Thoracic aorta (tissue), 2 donors: ENCODE data around the gene CDK13. TPM values are rescaled to one million over a fixed set of nuclear protein-coding genes. Genes with fewer than 3 reads are reported as not detected.

Source experiments
- ATAC-seq: fragments of 150-250 bp; one replicate; pipeline ENCODE4 v1.8.0; 2017; ENCODE audit warnings: low read depth; ENCODE audit not compliant: insufficient number of reproducible peaks, low FRiP score
- DNase-seq: peaks from one replicate; pipeline ENCODE4 v3.0.0-alpha.2; 2020; ENCODE audit warnings: low spot score
- H3K27ac ChIP-seq, 2 donors: fragments of 200-600 bp; sonication (generic); 1 replicate in 1 of 2; 2 replicates in 1 of 2; pipeline ENCODE4 v1.5.1; 2016; ENCODE audit warnings: mild to moderate bottlenecking in 2 of 2, moderate library complexity in 2 of 2
- H3K27me3 ChIP-seq: fragments of 200-600 bp; sonication (generic); replicated peaks from 2 replicates; pipeline ENCODE4 v1.6.0; 2016; ENCODE audit warnings: mild to moderate bottlenecking; ENCODE audit not compliant: insufficient read depth
- H3K36me3 ChIP-seq: fragments of 200-600 bp; sonication (generic); one replicate; pipeline ENCODE4 v1.5.1; 2016
- H3K4me1 ChIP-seq, 2 donors: fragments of 200-600 bp; sonication (generic); 1 replicate in 1 of 2; 2 replicates in 1 of 2; pipeline versions ENCODE4 v1.5.1 to v1.6.0; 2016; ENCODE audit warnings: low read depth in 2 of 2, mild to moderate bottlenecking in 1 of 2; ENCODE audit not compliant: control insufficient read depth in 1 of 2
- H3K4me3 ChIP-seq: fragments of 200-600 bp; sonication (generic); 2 replicates; pipeline ENCODE4 v1.5.1; 2016; ENCODE audit warnings: mild to moderate bottlenecking
- H3K9me3 ChIP-seq: fragments of 200-600 bp; sonication (generic); 2 replicates; pipeline ENCODE4 v1.5.1; 2016
- CTCF ChIP-seq: fragments of 200-600 bp; sonication (generic); IDR thresholded peaks from one replicate; pipeline ENCODE4 v1.5.1; 2019; ENCODE audit warnings: antibody characterized with exemption
- total RNA-seq, 2 donors: library from RNA; depleted of rRNA; stranded (reverse); fragments of >200 nt; gene quantifications; one replicate each; pipeline versions ENCODE4 v1.1.0 to v1.2.3, GENCODE V29; 2016

The CDK13 gene
- total RNA-seq, result 100 to 1,000 TPM in 1 of 2 donors, 10 to 100 TPM in 1; 61.3 to 107 TPM

GRCh38 chr7:39949971-39950472, at the start of gene CDK13:
Gene CDK13 (plus strand): TSS chr7:39950256. CDS start chr7:39950642, 386 bp downstream.
- H3K36me3 ChIP-seq, result no peaks in the 10 kb centered on the region
- no peaks in the 10 kb centered on the region for H3K9me3 ChIP-seq
- peaks cover 20 to 30% of the 10 kb centered on the region in 2 donors for H3K4me1 ChIP-seq
- ATAC-seq (peak; percentile 38), DNase-seq (peak; percentile 25)
- peak within 1 kb of the TSS; percentile 93 for H3K4me3 ChIP-seq
- no peak for TF ChIP-seq CTCF
- H3K27me3 ChIP-seq, result no peaks in the 10 kb centered on the region
- peak within 1 kb of the TSS; percentile 98 to 99 for H3K27ac ChIP-seq

GRCh38 chr7:39904077-39904486, 46.0 kb upstream of the CDK13 start:
- Histone ChIP-seq H3K27me3 (no peaks in the 10 kb centered on the region), H3K4me1 (no peaks in the 10 kb centered on the region), H3K36me3 (no peaks in the 10 kb centered on the region), H3K4me3 (no peak overlapping the region), H3K27ac (no peak overlapping the region), H3K9me3 (no peaks in the 10 kb centered on the region)
- TF ChIP-seq CTCF, result no peak
- ATAC-seq, result no peak
- no peak for DNase-seq

- DNase-seq (no peak), ATAC-seq (no peak)
- H3K4me3 ChIP-seq, result no peak overlapping the region
- H3K36me3 ChIP-seq, result no peaks in the 10 kb centered on the region
- TF ChIP-seq CTCF, result no peak
- H3K27ac ChIP-seq, result no peak overlapping the region
- peaks cover 4% of the 10 kb centered on the region for H3K9me3 ChIP-seq
- no peaks in the 10 kb centered on the region for H3K27me3 ChIP-seq
- H3K4me1 ChIP-seq, result no peaks in the 10 kb centered on the region
Observed at GRCh38 chr7:39908141-39908540, 41.9 kb upstream of the CDK13 start.

GRCh38 chr7:39908973-39909372, 41.1 kb upstream of the CDK13 start:
- no peaks in the 10 kb centered on the region for H3K36me3 ChIP-seq
- no peak for TF ChIP-seq CTCF
- no peaks in the 10 kb centered on the region for H3K4me1 ChIP-seq
- DNase-seq, result no peak
- no peak overlapping the region for H3K4me3 ChIP-seq
- no peak for ATAC-seq
- H3K27me3 ChIP-seq, result no peaks in the 10 kb centered on the region
- H3K9me3 ChIP-seq, result peaks cover 4% of the 10 kb centered on the region
- no peak overlapping the region for H3K27ac ChIP-seq

GRCh38 chr7:39909526-39909925, 40.5 kb upstream of the CDK13 start:
- H3K27ac ChIP-seq, result no peak overlapping the region
- H3K4me1 ChIP-seq, result no peaks in the 10 kb centered on the region
- H3K36me3 ChIP-seq, result no peaks in the 10 kb centered on the region
- H3K27me3 ChIP-seq, result no peaks in the 10 kb centered on the region
- ATAC-seq, result no peak
- no peak for TF ChIP-seq CTCF
- H3K9me3 ChIP-seq, result peaks cover 4% of the 10 kb centered on the region
- no peak for DNase-seq
- no peak overlapping the region for H3K4me3 ChIP-seq
